Liver (tissue), 9 donors: ENCODE results near the gene PHLDB3. TPM values are rescaled to one million over a fixed set of nuclear protein-coding genes. Genes with fewer than 3 reads are reported as not detected.

ENCODE experiments used
- DNase-seq: peaks from one replicate; pipeline ENCODE4 v3.0.0-alpha.2; 2017; ENCODE audit warnings: low spot score
- H3K27ac ChIP-seq, 2 donors: one replicate each; pipeline ENCODE4 v1.7.0; 2013; ENCODE audit warnings: inconsistent platforms in 2 of 2, low read length in 2 of 2, control low read depth in 1 of 2, low read depth in 1 of 2, mild to moderate bottlenecking in 1 of 2
- H3K27me3 ChIP-seq, 4 donors: one replicate each; pipeline versions ENCODE4 v1.6.1 to v1.7.0; 2013; ENCODE audit warnings: low read length in 3 of 4, inconsistent platforms in 1 of 4, mild to moderate bottlenecking in 1 of 4, moderate library complexity in 1 of 4; ENCODE audit not compliant: control insufficient read depth in 4 of 4, insufficient read depth in 4 of 4
- H3K36me3 ChIP-seq, 4 donors: one replicate each; pipeline versions ENCODE4 v1.6.1 to v1.7.0; 2013; ENCODE audit warnings: low read length in 3 of 4, mild to moderate bottlenecking in 3 of 4, low read depth in 1 of 4, moderate library complexity in 1 of 4; ENCODE audit not compliant: control insufficient read depth in 4 of 4, insufficient read depth in 3 of 4
- H3K4me1 ChIP-seq, 4 donors: one replicate each; pipeline versions ENCODE4 v1.6.1 to v1.7.0; 2013; ENCODE audit warnings: low read length in 3 of 4, mild to moderate bottlenecking in 3 of 4, moderate library complexity in 1 of 4; ENCODE audit not compliant: control insufficient read depth in 4 of 4, insufficient read depth in 4 of 4
- H3K4me3 ChIP-seq, 3 donors: one replicate each; pipeline versions ENCODE4 v1.6.1 to v1.7.0; 2013; ENCODE audit warnings: low read length in 3 of 3, control low read depth in 1 of 3, low read depth in 1 of 3, mild to moderate bottlenecking in 1 of 3
- H3K9ac ChIP-seq, 2 donors: one replicate each; pipeline ENCODE4 v1.7.0; 2013; ENCODE audit warnings: low read length in 2 of 2, mild to moderate bottlenecking in 2 of 2, moderate library complexity in 2 of 2, control low read depth in 1 of 2, low read depth in 1 of 2
- H3K9me3 ChIP-seq, 4 donors: one replicate each; pipeline versions ENCODE4 v1.6.1 to v1.7.0; 2013; ENCODE audit warnings: low read length in 3 of 4; ENCODE audit not compliant: control insufficient read depth in 4 of 4
- ATF3 ChIP-seq: IDR thresholded peaks from 2 replicates; pipeline ENCODE4 v1.6.1; 2016; ENCODE audit warnings: antibody characterized with exemption
- CTCF ChIP-seq: fragments of 150-350 bp; IDR thresholded peaks from 2 replicates; pipeline ENCODE4 v1.5.1; 2017; ENCODE audit warnings: improper control_type of control experiment, low read depth, low read length; ENCODE audit not compliant: missing input control
- EGR1 ChIP-seq, 2 donors: IDR thresholded peaks; 2 replicates each; pipeline ENCODE4 v1.6.1; 2016 to 2018; ENCODE audit warnings: antibody characterized with exemption in 2 of 2, low read depth in 2 of 2
- FOXA1 ChIP-seq: IDR thresholded peaks from 2 replicates; pipeline ENCODE4 v1.6.1; 2016; ENCODE audit warnings: antibody characterized with exemption
- FOXA2 ChIP-seq: IDR thresholded peaks from 2 replicates; pipeline ENCODE4 v1.6.1; 2016; ENCODE audit warnings: antibody characterized with exemption
- GABPA ChIP-seq, 2 donors: IDR thresholded peaks in 1 of 2; conservative IDR thresholded peaks in 1 of 2; 2 replicates each; pipeline ENCODE4 v1.6.1; 2016; ENCODE audit warnings: antibody characterized with exemption in 2 of 2, mild to moderate bottlenecking in 1 of 2, moderate library complexity in 1 of 2
- HNF4A ChIP-seq, 2 donors: conservative IDR thresholded peaks; 2 replicates each; pipeline ENCODE4 v1.6.1; 2016; ENCODE audit warnings: antibody characterized with exemption in 2 of 2, mild to moderate bottlenecking in 2 of 2
- HNF4G ChIP-seq: IDR thresholded peaks from 2 replicates; pipeline ENCODE4 v1.6.1; 2016; ENCODE audit warnings: antibody characterized with exemption
- JUND ChIP-seq, 2 donors: IDR thresholded peaks; 2 replicates each; pipeline ENCODE4 v1.6.1; 2016; ENCODE audit warnings: antibody characterized with exemption in 2 of 2
- MAX ChIP-seq: IDR thresholded peaks from 2 replicates; pipeline ENCODE4 v1.6.1; 2016; ENCODE audit warnings: antibody characterized with exemption
- NR2F2 ChIP-seq: IDR thresholded peaks from 2 replicates; pipeline ENCODE4 v1.6.1; 2016; ENCODE audit warnings: antibody characterized with exemption
- RAD21 ChIP-seq, 2 donors: IDR thresholded peaks; 2 replicates each; pipeline ENCODE4 v1.6.1; 2016; ENCODE audit warnings: antibody characterized with exemption in 2 of 2, mild to moderate bottlenecking in 2 of 2
- REST ChIP-seq: IDR thresholded peaks from 2 replicates; pipeline ENCODE4 v1.6.1; 2016; ENCODE audit warnings: antibody characterized with exemption, mild to moderate bottlenecking
- RXRA ChIP-seq, 2 donors: IDR thresholded peaks; 2 replicates each; pipeline ENCODE4 v1.6.1; 2017 to 2018; ENCODE audit warnings: antibody characterized with exemption in 2 of 2, mild to moderate bottlenecking in 1 of 2
- SP1 ChIP-seq: IDR thresholded peaks from 2 replicates; pipeline ENCODE4 v1.6.1; 2018; ENCODE audit warnings: antibody characterized with exemption, mild to moderate bottlenecking
- TAF1 ChIP-seq: conservative IDR thresholded peaks from 2 replicates; pipeline ENCODE4 v1.6.1; 2016; ENCODE audit warnings: antibody characterized with exemption, mild to moderate bottlenecking
- YY1 ChIP-seq: IDR thresholded peaks from 2 replicates; pipeline ENCODE4 v1.6.1; 2016; ENCODE audit warnings: antibody characterized with exemption, mild to moderate bottlenecking
- ZBTB33 ChIP-seq: IDR thresholded peaks from 2 replicates; pipeline ENCODE4 v1.6.1; 2016; ENCODE audit warnings: antibody characterized with exemption
- WGBS: extraction: QIAGEN DNeasy Blood & Tissue Kit; methylation state at CpG from one replicate; pipeline ENCODE4 v1.1.7; 2013; 5-methylcytosine and 5-hydroxymethylcytosine counted together
- polyA plus RNA-seq, 2 donors: library from polyadenylated mRNA; stranded (reverse) in 1 of 2; unstranded in 1 of 2; fragments of 200-250 nt in 1 of 2; fragments of >200 nt in 1 of 2; fragmentation: Nextera tagmentation in 1 of 2; extraction: Ambion mirVana in 1 of 2; gene quantifications; one replicate each; pipeline versions ENCODE4 v1.2.1 to v1.2.3, GENCODE V29; 2013 to 2015
- total RNA-seq, 2 donors: library from RNA; depleted of rRNA; stranded (reverse); fragments of >200 nt; gene quantifications; one replicate each; pipeline ENCODE4 v1.2.3, GENCODE V29; 2014
- donor health status: healthy.
- donor health status: healthy.
- donor health status: healthy.
- donor health status: healthy.
- donor health status: healthy.

The PHLDB3 gene
- total and polyA plus RNA-seq, 4 donors, result 10.6 to 18.2 (median 11.7) TPM

- Histone ChIP-seq H3K9ac (no peak overlapping the region), H3K9me3 (no peaks in the 10 kb centered on the region), H3K4me3 (no peak overlapping the region), H3K36me3 (peaks cover 0 to 10% (median 1%) of the 10 kb centered on the region in 4 donors), H3K27ac (no peak overlapping the region), H3K4me1 (peaks cover 3 to 8% (median 5%) of the 10 kb centered on the region in 4 donors), H3K27me3 (no peaks in the 10 kb centered on the region)
- 87% methylated on average over 6 of the region's 6 CpGs for WGBS
- no peak for TF ChIP-seq RXRA (IDR thresholded peaks at IDR 0.05)
- TF ChIP-seq HNF4A (conservative IDR thresholded peaks at IDR 0.05), result no peak
- TF ChIP-seq GABPA (IDR thresholded peaks at IDR 0.05 in 1 of 2, conservative IDR thresholded peaks at IDR 0.05 in 1 of 2), result no peak
- TF ChIP-seq SP1, result no peak
- no peak for TF ChIP-seq RAD21 (IDR thresholded peaks at IDR 0.05)
- no peak for TF ChIP-seq JUND (IDR thresholded peaks at IDR 0.05)
- TF ChIP-seq TAF1, result no peak
- no peak for TF ChIP-seq REST
- no peak for TF ChIP-seq FOXA2
- TF ChIP-seq NR2F2, result no peak
- TF ChIP-seq YY1, result no peak
- TF ChIP-seq EGR1 (IDR thresholded peaks at IDR 0.05; ENCODE audit: low read depth in 2 of 2), result no peak
- no peak for DNase-seq
These were observed 18.6 kb downstream of the PHLDB3 start for GRCh38 chr19:43485951-43486350.

GRCh38 chr19:43483281-43483680 lies 21.3 kb downstream of the PHLDB3 start:
- 96% methylated on average over 6 of the region's 6 CpGs for WGBS
- no peak for DNase-seq
- H3K27ac ChIP-seq, result no peak overlapping the region
- no peak overlapping the region for H3K4me3 ChIP-seq
- H3K9ac ChIP-seq, result no peak overlapping the region
- H3K36me3 ChIP-seq, result peaks cover 0 to 20% (median 5%) of the 10 kb centered on the region in 4 donors
- no peak for TF ChIP-seq RXRA (IDR thresholded peaks at IDR 0.05)
- no peak for TF ChIP-seq SP1
- TF ChIP-seq TAF1, result no peak
- no peak for TF ChIP-seq HNF4A (conservative IDR thresholded peaks at IDR 0.05)
- TF ChIP-seq CTCF, result no peak
- no peak for TF ChIP-seq FOXA2
- TF ChIP-seq REST, result no peak
- TF ChIP-seq JUND (IDR thresholded peaks at IDR 0.05), result no peak
- no peak for TF ChIP-seq MAX
- TF ChIP-seq RAD21 (IDR thresholded peaks at IDR 0.05), result no peak
- no peak for TF ChIP-seq EGR1 (IDR thresholded peaks at IDR 0.05; ENCODE audit: low read depth in 2 of 2)
- TF ChIP-seq GABPA (IDR thresholded peaks at IDR 0.05 in 1 of 2, conservative IDR thresholded peaks at IDR 0.05 in 1 of 2), result no peak
- TF ChIP-seq ZBTB33, result no peak
- no peak for TF ChIP-seq YY1
- no peak for TF ChIP-seq NR2F2
- no peak for TF ChIP-seq FOXA1
- TF ChIP-seq HNF4G, result no peak
- no peak for TF ChIP-seq ATF3
- H3K27me3 ChIP-seq, result no peaks in the 10 kb centered on the region
- no peaks in the 10 kb centered on the region for H3K9me3 ChIP-seq
- H3K4me1 ChIP-seq, result no peaks in the 10 kb centered on the region
